Mesendoderm (in vitro differentiated cells): ENCODE measurements around the gene OR13C9.

Experiments
- DNase-seq: peaks from one replicate; pipeline ENCODE4 v3.0.0; 2013
- H2AK5ac ChIP-seq: 2 replicates; pipeline ENCODE4 v1.6.1; 2013; ENCODE audit warnings: low read length, inconsistent platforms
- H2BK120ac ChIP-seq: 2 replicates; pipeline ENCODE4 v1.6.1; 2013; ENCODE audit warnings: low read depth, mild to moderate bottlenecking, low read length, moderate library complexity, mixed read lengths
- H2BK15ac ChIP-seq: replicated peaks from 2 replicates; pipeline ENCODE4 v1.6.1; 2013; ENCODE audit warnings: low read depth, mild to moderate bottlenecking, moderate library complexity
- H2BK5ac ChIP-seq: 2 replicates; pipeline ENCODE4 v1.6.1; 2013; ENCODE audit warnings: low read length, inconsistent platforms
- H3K18ac ChIP-seq: 2 replicates; pipeline ENCODE4 v1.6.1; 2013; ENCODE audit warnings: mild to moderate bottlenecking, low read length, mixed read lengths
- H3K23ac ChIP-seq: one replicate; pipeline ENCODE4 v1.6.1; 2013; ENCODE audit warnings: low read length
- H3K27ac ChIP-seq: 2 replicates; pipeline ENCODE4 v1.5.1; 2013; ENCODE audit warnings: low read depth, mild to moderate bottlenecking, inconsistent platforms, low read length, moderate library complexity
- H3K27me3 ChIP-seq: 2 replicates; pipeline ENCODE4 v1.6.1; 2013; ENCODE audit warnings: low read length, control low read depth, mild to moderate bottlenecking, inconsistent platforms; ENCODE audit not compliant: insufficient read depth, poor library complexity
- H3K36me3 ChIP-seq: 2 replicates; pipeline ENCODE4 v1.6.1; 2013; ENCODE audit warnings: low read length, inconsistent platforms; ENCODE audit not compliant: control insufficient read depth, insufficient read depth
- H3K4ac ChIP-seq: one replicate; pipeline ENCODE4 v1.6.1; 2013; ENCODE audit warnings: low read depth, mild to moderate bottlenecking, low read length, moderate library complexity
- H3K4me1 ChIP-seq: 2 replicates; pipeline ENCODE4 v1.6.1; 2013; ENCODE audit warnings: low read depth, low read length, inconsistent platforms; ENCODE audit not compliant: control insufficient read depth
- H3K4me2 ChIP-seq: 2 replicates; pipeline ENCODE4 v1.6.1; 2013; ENCODE audit warnings: low read length
- H3K4me3 ChIP-seq: 2 replicates; pipeline ENCODE4 v1.5.1; 2013; ENCODE audit warnings: mild to moderate bottlenecking, low read length
- H3K56ac ChIP-seq: one replicate; pipeline ENCODE4 v1.6.1; 2013; ENCODE audit warnings: low read length
- H3K79me1 ChIP-seq: 2 replicates; pipeline ENCODE4 v1.6.1; 2013; ENCODE audit warnings: low read length, inconsistent platforms
- H3K79me2 ChIP-seq: 2 replicates; pipeline ENCODE4 v1.6.1; 2013; ENCODE audit warnings: mild to moderate bottlenecking, low read length; ENCODE audit not compliant: control insufficient read depth, insufficient read depth
- H3K9ac ChIP-seq: 2 replicates; pipeline ENCODE4 v1.6.1; 2013; ENCODE audit warnings: low read length, inconsistent platforms
- H4K5ac ChIP-seq: one replicate; pipeline ENCODE4 v1.6.1; 2013; ENCODE audit warnings: low read length
- H4K8ac ChIP-seq: one replicate; pipeline ENCODE4 v1.6.1; 2013; ENCODE audit warnings: low read depth, mild to moderate bottlenecking, control low read depth, low read length, moderate library complexity
- WGBS: extraction: QIAGEN DNeasy Blood & Tissue Kit; methylation state at CpG from one replicate; pipeline ENCODE4 v1.1.7; 2013; ENCODE audit warnings: low lambda C conversion rate, missing lambda C conversion rate; ENCODE audit not compliant: insufficient coverage; ENCODE audit errors: extremely low coverage; 5-methylcytosine and 5-hydroxymethylcytosine counted together

OR13C9 gene

GRCh38 chr9:104572612-104573011 is 45.4 kb downstream of the OR13C9 start:
- no peak overlapping the region for H3K4me2 ChIP-seq
- H2BK120ac ChIP-seq = no peak overlapping the region
- H3K4me3 ChIP-seq = no peak overlapping the region
- H3K36me3 ChIP-seq = no peaks in the 10 kb centered on the region
- no peak overlapping the region for H4K8ac ChIP-seq
- no peak overlapping the region for H4K5ac ChIP-seq
- no peaks in the 10 kb centered on the region for H3K79me2 ChIP-seq
- H2BK15ac ChIP-seq = no peak overlapping the region
- no peak overlapping the region for H3K27ac ChIP-seq
- H3K4me1 ChIP-seq = no peaks in the 10 kb centered on the region
- no peak overlapping the region for H3K4ac ChIP-seq
- no peaks in the 10 kb centered on the region for H3K79me1 ChIP-seq
- no peak overlapping the region for H3K18ac ChIP-seq
- no peak for DNase-seq
- no peak overlapping the region for H3K56ac ChIP-seq
- no peak overlapping the region for H3K9ac ChIP-seq
- no peak overlapping the region for H2BK5ac ChIP-seq
- H2AK5ac ChIP-seq = no peak overlapping the region
- no peak overlapping the region for H3K23ac ChIP-seq
- no peaks in the 10 kb centered on the region for H3K27me3 ChIP-seq
- no CpG with 5 or more reads among the region's 1 CpG for WGBS

- no peak within 1 kb of the TSS for H4K5ac ChIP-seq
- H3K4me2 ChIP-seq = no peak within 1 kb of the TSS
- H3K4me3 ChIP-seq = no peak within 1 kb of the TSS
- H2BK15ac ChIP-seq = no peak within 1 kb of the TSS
- H3K23ac ChIP-seq = no peak within 1 kb of the TSS
- no peak within 1 kb of the TSS for H3K27ac ChIP-seq
- no peak within 1 kb of the TSS for H4K8ac ChIP-seq
- no peak within 1 kb of the TSS for H2BK5ac ChIP-seq
- no peak within 1 kb of the TSS for H3K4ac ChIP-seq
- DNase-seq = no peak
- no peaks in the 10 kb centered on the region for H3K4me1 ChIP-seq
- no peaks in the 10 kb centered on the region for H3K27me3 ChIP-seq
- H2BK120ac ChIP-seq = no peak within 1 kb of the TSS
- H3K79me1 ChIP-seq = no peaks in the 10 kb centered on the region
- no peaks in the 10 kb centered on the region for H3K36me3 ChIP-seq
- H3K56ac ChIP-seq = no peak within 1 kb of the TSS
- no peak within 1 kb of the TSS for H3K18ac ChIP-seq
- no CpG with 5 or more reads among the region's 4 CpGs for WGBS
- no peak within 1 kb of the TSS for H2AK5ac ChIP-seq
- H3K9ac ChIP-seq = no peak within 1 kb of the TSS
- no peaks in the 10 kb centered on the region for H3K79me2 ChIP-seq
Measured at GRCh38 chr9:104568868-104569267, 49.1 kb downstream of the OR13C9 start, which contains the start of gene OR13C8. OR13C8 (plus strand) TSS chr9:104569168; CDS start chr9:104569168, 0 bp downstream.
